Adrenal gland (tissue), 5 donors: ENCODE results near the gene PPP2R5E.

Experiments used
- CTCF ChIP-seq, 6 experiments: fragments of 450-650 bp in 4 of 6; fragments of 200-600 bp in 2 of 6; sonication (generic) in 1 of 6; IDR thresholded peaks; 1 replicate in 5 of 6; 2 replicates in 1 of 6; pipeline versions ENCODE4 v1.5.1 to v1.8.0; 2016 to 2021; ENCODE audit warnings: antibody characterized with exemption in 6 of 6, mild to moderate bottlenecking in 2 of 6, moderate library complexity in 1 of 6
- POLR2A ChIP-seq, 2 donors: fragments of 450-650 bp; IDR thresholded peaks; one replicate each; pipeline ENCODE4 v1.6.1; 2017; ENCODE audit warnings: antibody characterized with exemption in 2 of 2, mild to moderate bottlenecking in 2 of 2, moderate library complexity in 1 of 2
- donor health status: DM: no; HTN: no; CAD: no.

- TF ChIP-seq POLR2A (IDR thresholded peaks at IDR 0.05) (no peak), CTCF (IDR thresholded peaks at IDR 0.05) (no peak)
Observed at GRCh38 chr14:63435838-63436237, 107.3 kb downstream of the PPP2R5E start.
